ENCODE measurements around the gene GATAD2A.

The GATAD2A gene

DNA sequence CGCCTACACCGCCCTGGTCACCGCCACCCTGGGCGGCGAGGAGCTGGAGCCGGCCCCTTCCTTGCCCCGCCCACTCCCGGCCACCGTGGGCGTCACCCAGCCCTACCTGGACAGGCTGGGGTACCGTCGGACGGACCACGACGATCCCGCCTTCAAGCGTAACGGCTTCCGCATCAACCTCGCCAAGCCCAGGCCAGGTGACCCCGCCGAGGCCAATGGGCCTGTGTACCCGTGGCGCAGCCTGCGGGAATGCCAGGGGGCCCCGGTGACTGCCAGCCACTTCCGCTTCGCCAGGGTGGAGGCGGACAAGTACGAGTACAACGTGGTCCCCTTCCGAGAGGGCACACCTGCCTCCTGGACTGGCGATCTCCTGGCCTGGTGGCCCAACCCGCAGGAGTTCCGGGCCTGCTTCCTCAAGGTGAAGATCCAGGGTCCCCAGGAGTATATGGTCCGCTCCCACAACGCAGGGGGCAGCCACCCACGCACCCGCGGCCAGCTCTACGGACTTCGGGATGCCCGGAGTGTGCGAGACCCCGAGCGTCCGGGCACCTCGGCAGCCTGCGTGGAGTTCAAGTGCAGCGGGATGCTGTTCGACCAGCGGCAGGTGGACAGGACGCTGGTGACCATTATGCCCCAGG is 139.6 kb downstream of the GATAD2A start:
- no peak for DNase-seq
- Histone ChIP-seq H3K27me3 (replicated peaks) (peaks cover 5% of the 10 kb centered on the region), H3K4me3 (ENCODE audit: low read depth, low read length) (no peak overlapping the region), H3K36me3 (replicated peaks) (no peaks in the 10 kb centered on the region), H3K27ac (no peak overlapping the region)
- in situ Hi-C loops (cut with HindIII; ENCODE audit: low pct_ligation_motif_present, low sequenced_read_pairs): no loop called here
- TF ChIP-seq, protein P1, sequence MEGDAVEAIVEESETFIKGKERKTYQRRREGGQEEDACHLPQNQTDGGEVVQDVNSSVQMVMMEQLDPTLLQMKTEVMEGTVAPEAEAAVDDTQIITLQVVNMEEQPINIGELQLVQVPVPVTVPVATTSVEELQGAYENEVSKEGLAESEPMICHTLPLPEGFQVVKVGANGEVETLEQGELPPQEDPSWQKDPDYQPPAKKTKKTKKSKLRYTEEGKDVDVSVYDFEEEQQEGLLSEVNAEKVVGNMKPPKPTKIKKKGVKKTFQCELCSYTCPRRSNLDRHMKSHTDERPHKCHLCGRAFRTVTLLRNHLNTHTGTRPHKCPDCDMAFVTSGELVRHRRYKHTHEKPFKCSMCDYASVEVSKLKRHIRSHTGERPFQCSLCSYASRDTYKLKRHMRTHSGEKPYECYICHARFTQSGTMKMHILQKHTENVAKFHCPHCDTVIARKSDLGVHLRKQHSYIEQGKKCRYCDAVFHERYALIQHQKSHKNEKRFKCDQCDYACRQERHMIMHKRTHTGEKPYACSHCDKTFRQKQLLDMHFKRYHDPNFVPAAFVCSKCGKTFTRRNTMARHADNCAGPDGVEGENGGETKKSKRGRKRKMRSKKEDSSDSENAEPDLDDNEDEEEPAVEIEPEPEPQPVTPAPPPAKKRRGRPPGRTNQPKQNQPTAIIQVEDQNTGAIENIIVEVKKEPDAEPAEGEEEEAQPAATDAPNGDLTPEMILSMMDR (IDR thresholded peaks at IDR 0.05; ENCODE audit: low read depth, low read length, missing control alignments): no peak

DNA sequence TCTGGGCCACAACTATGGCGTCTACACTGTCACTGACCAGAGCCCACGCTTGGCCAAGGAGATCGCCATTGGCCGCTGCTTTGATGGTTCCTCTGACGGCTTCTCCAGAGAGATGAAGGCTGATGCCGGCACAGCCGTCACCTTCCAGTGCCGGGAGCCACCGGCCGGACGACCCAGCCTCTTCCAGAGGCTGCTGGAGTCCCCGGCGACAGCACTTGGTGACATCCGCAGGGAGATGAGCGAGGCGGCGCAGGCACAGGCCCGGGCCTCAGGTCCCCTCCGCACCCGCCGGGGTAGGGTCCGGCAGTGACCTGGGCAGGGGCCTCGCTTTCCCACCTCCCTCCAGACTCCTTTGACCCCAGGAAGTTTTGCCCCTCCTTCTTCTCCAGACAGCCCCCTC is 140.2 kb downstream of the GATAD2A start:
- no peak for DNase-seq
- in situ Hi-C loops (cut with HindIII; ENCODE audit: low pct_ligation_motif_present, low sequenced_read_pairs): no loop called here
- Histone ChIP-seq H3K27ac (no peak overlapping the region), H3K4me3 (ENCODE audit: low read depth, low read length) (no peak overlapping the region), H3K36me3 (replicated peaks) (no peaks in the 10 kb centered on the region), H3K27me3 (replicated peaks) (peaks cover 4% of the 10 kb centered on the region)
- TF ChIP-seq, protein P1 (IDR thresholded peaks at IDR 0.05; ENCODE audit: low read depth, low read length, missing control alignments): no peak

DNA sequence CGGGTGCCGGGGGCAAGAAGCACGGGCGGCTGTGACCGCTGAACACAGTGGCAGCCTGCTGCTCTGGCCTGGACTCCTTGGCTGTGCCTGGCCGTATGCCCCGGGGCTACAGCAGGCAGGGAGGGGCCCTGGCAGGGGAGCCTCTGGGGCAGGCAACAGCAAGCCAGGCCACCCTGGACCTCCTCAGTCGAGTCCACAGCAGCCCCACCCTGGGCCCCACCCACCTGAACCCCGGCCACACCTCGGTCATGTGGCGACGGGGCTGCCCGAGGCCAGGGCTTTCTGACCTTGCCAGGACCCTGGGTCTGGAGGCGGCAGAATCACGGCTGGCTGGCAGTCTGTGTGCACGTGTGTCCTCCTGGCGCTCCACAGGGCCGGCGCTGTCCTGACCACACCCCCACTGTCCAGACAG is 141.3 kb downstream of the GATAD2A start:
- H3K4me3 ChIP-seq (ENCODE audit: low read depth, low read length): no peak overlapping the region
- in situ Hi-C loops (cut with HindIII; ENCODE audit: low pct_ligation_motif_present, low sequenced_read_pairs): no loop called here
- H3K36me3 ChIP-seq (replicated peaks): no peaks in the 10 kb centered on the region
- no peak overlapping the region for H3K27ac ChIP-seq
- TF ChIP-seq, protein P1 (IDR thresholded peaks at IDR 0.05; ENCODE audit: low read depth, low read length, missing control alignments): no peak
- peaks cover 4% of the 10 kb centered on the region for H3K27me3 ChIP-seq (replicated peaks)
- no peak for DNase-seq

DNA sequence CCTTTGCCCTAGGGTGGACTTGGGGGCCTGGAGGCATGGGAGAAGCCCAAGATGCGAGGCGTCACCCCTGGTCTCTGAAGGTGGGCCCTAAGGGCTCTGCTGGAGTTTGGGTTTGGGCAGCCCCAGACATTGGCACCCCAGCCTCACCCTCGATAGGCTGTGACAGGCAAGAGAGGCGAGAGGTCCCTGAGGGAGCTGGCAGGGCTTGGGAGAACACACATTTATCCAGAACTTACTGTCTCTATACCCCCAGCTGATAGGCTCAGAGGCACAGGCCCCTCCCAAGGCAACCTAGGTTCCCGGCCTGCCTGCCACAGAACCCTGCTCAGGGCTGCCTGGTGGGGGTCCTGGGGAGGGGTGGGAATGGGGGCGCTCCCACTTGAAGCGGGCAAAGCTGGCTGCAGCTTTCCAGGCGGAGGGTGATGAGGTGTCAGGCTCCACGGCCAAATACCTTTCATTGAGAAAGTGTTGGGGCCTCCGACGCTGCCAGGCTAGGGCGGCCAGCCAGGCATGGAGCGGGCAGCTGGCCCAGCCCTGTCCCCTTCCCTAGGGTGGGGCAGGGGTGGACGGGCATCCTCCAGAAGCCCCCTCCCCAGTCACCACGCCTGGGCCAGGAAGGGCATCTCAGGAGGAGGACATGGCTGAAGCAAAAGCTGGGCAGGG is 142.3 kb downstream of the GATAD2A start:
- no peak overlapping the region for H3K4me3 ChIP-seq (ENCODE audit: low read depth, low read length)
- no peaks in the 10 kb centered on the region for H3K36me3 ChIP-seq (replicated peaks)
- no peak for DNase-seq
- in situ Hi-C loops (cut with HindIII; ENCODE audit: low pct_ligation_motif_present, low sequenced_read_pairs): no loop called here
- H3K27ac ChIP-seq: no peak overlapping the region
- H3K27me3 ChIP-seq (replicated peaks): peaks cover 4% of the 10 kb centered on the region
- TF ChIP-seq, protein P1 (IDR thresholded peaks at IDR 0.05; ENCODE audit: low read depth, low read length, missing control alignments): no peak

DNA sequence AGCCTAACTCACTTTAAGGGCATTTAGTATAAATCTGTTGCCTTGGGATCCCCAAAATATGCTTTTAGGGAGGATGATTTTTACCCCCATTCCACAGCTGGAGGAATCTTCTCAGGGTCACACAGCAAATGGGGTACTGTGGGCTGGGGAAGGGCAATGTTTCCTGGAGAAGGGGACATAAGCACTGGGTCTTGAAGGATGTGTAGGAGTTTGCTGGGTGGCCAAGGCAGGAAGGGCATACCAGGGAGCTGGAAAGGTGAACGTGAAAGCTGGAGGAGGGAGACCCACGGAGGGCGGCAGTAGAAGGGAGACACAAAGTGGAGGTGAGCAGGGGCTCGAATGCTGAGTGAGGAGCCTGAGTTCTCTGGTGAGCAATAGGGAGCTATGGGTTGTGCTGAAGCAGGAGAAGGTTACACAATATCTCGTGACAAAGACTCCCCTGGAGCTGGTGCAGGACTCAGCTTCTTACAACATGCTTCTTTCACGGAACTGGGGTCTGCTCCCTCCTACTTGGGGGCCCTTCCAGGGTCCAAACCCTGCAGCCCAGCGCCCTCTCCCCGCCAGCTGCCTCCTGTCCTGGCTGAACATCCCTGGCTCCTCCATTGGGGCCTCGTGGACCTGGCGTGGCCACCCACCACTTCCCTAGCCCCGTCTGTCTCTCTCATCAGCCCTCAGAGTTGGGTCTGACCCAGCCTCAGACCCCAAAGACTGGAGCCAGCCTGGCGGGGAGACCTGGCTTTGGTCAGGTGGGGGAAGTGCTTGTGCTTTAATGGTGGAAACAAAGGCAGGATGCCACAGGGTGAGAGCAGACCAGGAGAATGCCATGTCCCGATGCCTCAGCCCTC is 143.7 kb downstream of the GATAD2A start:
- no peak for DNase-seq
- TF ChIP-seq, protein P1 (IDR thresholded peaks at IDR 0.05; ENCODE audit: low read depth, low read length, missing control alignments): no peak
- Histone ChIP-seq H3K36me3 (replicated peaks) (no peaks in the 10 kb centered on the region), H3K27me3 (replicated peaks) (peaks cover 4% of the 10 kb centered on the region), H3K4me3 (ENCODE audit: low read depth, low read length) (no peak overlapping the region), H3K27ac (no peak overlapping the region)
- in situ Hi-C loops (cut with HindIII; ENCODE audit: low pct_ligation_motif_present, low sequenced_read_pairs): no loop called here

Data from brain microvascular endothelial cell (primary cell).